GM18861 (cell line): ENCODE measurements around the gene USP17L24.
"Not testable (repeated sequence)": the region's sequence is repeated elsewhere in the genome, so short reads cannot be mapped to it uniquely, and the experiment has no call there.

Experiments
- ATAC-seq: cut with Tn5 transposase; IDR thresholded peaks from one replicate; pipeline ENCODE4 v1.9.1; 2021; ENCODE audit not compliant: unreplicated experiment

USP17L24 gene

GRCh38 chr4:9324865-9325264, at the start of gene USP17L24:
USP17L24 (plus strand) TSS chr4:9325165; CDS start chr4:9325165, 0 bp downstream.
- ATAC-seq = not testable (repeated sequence)

DNA sequence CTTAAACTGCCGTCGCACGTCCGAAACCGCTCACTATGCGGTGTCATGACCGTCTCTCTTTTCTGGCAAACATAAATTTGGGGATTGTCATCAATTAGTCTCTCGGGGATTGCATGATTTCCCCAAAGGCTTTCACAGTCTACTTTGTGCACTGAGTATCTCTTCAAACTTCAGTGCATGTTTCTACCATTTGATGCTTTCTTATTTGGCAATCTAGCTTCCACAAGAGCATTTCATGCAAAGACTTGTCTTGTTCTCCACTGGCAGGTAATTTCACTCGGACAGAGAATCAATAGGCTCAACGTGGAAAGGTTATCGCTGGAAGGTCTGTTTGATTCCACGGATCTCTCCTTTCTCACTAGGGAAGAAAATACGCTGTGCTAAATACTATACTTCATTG, 774 bp upstream of the USP17L24 start:
- not testable (repeated sequence) for ATAC-seq

- ATAC-seq = not testable (repeated sequence)
These were observed 4.6 kb downstream of the USP17L24 start, which contains the start of gene USP17L25 for GRCh38 chr4:9329611-9330010. USP17L25 (plus strand) TSS chr4:9329911; CDS start chr4:9329911, 0 bp downstream.

DNA sequence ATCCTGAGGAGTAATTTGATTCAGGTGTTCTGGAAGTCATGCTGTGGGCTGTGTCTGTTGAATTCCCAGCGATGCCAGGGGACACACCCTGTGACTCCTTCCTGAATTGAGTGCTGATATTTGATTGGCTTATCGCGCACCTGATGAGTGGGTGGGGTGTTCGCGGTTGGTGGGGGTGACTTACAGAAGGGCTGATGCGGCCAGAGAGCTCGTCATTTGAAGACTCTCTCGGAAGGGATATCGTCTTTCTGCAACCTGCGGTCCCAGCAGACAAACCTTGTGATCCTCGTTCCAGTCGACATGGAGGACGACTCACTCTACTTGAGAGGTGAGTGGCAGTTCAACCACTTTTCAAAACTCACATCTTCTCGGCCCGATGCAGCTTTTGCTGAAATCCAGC, 9.4 kb downstream of the USP17L24 start, which contains the start of gene USP17L26:
TSS of gene USP17L26 (plus strand) at position 301 of the 400 bp plus-strand sequence. CDS start at position 301, 0 bp downstream.
- ATAC-seq = not testable (repeated sequence)

- ATAC-seq = not testable (repeated sequence)
These were observed 14.1 kb downstream of the USP17L24 start, which contains the start of gene USP17L5 for GRCh38 chr4:9339103-9339502. USP17L5 (plus strand) TSS chr4:9339403; CDS start chr4:9339403, 0 bp downstream.

DNA sequence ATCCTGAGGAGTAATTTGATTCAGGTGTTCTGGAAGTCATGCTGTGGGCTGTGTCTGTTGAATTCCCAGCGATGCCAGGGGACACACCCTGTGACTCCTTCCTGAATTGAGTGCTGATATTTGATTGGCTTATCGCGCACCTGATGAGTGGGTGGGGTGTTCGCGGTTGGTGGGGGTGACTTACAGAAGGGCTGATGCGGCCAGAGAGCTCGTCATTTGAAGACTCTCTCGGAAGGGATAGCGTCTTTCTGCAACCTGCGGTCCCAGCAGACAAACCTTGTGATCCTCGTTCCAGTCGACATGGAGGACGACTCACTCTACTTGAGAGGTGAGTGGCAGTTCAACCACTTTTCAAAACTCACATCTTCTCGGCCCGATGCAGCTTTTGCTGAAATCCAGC, 18.9 kb downstream of the USP17L24 start, which contains the start of gene USP17L27:
TSS of gene USP17L27 (plus strand) at position 301 of the 400 bp plus-strand sequence. CDS start at position 301, 0 bp downstream.
- ATAC-seq = not testable (repeated sequence)

- ATAC-seq = not testable (repeated sequence)
These were observed 23.6 kb downstream of the USP17L24 start, which contains the start of gene USP17L28 for GRCh38 chr4:9348593-9348992. USP17L28 (plus strand) TSS chr4:9348893; CDS start chr4:9348893, 0 bp downstream.

GRCh38 chr4:9350866-9351265, 25.9 kb downstream of the USP17L24 start:
- not testable (repeated sequence) for ATAC-seq

GRCh38 chr4:9353338-9353737, 28.4 kb downstream of the USP17L24 start, which contains the start of gene USP17L29:
USP17L29 (plus strand) TSS chr4:9353638; CDS start chr4:9353638, 0 bp downstream.
- not testable (repeated sequence) for ATAC-seq

- ATAC-seq = not testable (repeated sequence)
These were observed 37.9 kb downstream of the USP17L24 start, which contains the start of gene USP17L30 for GRCh38 chr4:9362829-9363228. USP17L30 (plus strand) TSS chr4:9363129; CDS start chr4:9363129, 0 bp downstream.
